K562 (cell line): ENCODE measurements around the gene ALOX5. TPM values are rescaled to one million over a fixed set of nuclear protein-coding genes. Genes with fewer than 3 reads are reported as not detected.
A peak's percentile ranks its signal among the peaks of the same experiment; 100 is the strongest.

Experiments used
- BCL6 ChIP-seq: fragments of 250-450 bp; sonication (Bioruptor Pico); IDR thresholded peaks from 2 replicates; pipeline ENCODE4 v1.4.0; 2020
- C11orf30 ChIP-seq: fragments of 450-650 bp; IDR thresholded peaks from 2 replicates; pipeline ENCODE4 v1.6.1; 2016; ENCODE audit warnings: low read depth, mild to moderate bottlenecking
- FOS ChIP-seq: IDR thresholded peaks from 3 replicates; pipeline ENCODE4 v1.6.1; 2011; ENCODE audit not compliant: insufficient read length; ENCODE audit errors: extremely low read depth
- FOSL1 ChIP-seq: fragments of 200-800 bp; sonication (Bioruptor generic); conservative IDR thresholded peaks from 2 replicates; pipeline ENCODE4 v1.6.1; 2016; ENCODE audit warnings: missing genetic modification characterization, missing compliant biosample characterization
- GTF2A2 ChIP-seq: IDR thresholded peaks from 2 replicates; pipeline ENCODE4 v1.6.1; 2016; ENCODE audit warnings: mild to moderate bottlenecking, missing genetic modification characterization, missing compliant biosample characterization
- JUN ChIP-seq, 2 experiments: sonication (generic) in 1 of 2; formaldehyde crosslinking in 1 of 2; IDR thresholded peaks; 2 replicates each; pipeline versions ENCODE4 v1.6.1 to v1.8.0; 2012 to 2022; ENCODE audit warnings: borderline replicate concordance in 2 of 2, mild to moderate bottlenecking in 2 of 2, improper control_type of control experiment in 1 of 2, low read depth in 1 of 2, low read length in 1 of 2, missing genetic modification reagents in 1 of 2
- MYBL2 ChIP-seq, 2 experiments: fragments of 450-650 bp in 1 of 2; sonication (generic) in 1 of 2; formaldehyde crosslinking in 1 of 2; IDR thresholded peaks; 2 replicates each; pipeline versions ENCODE4 v1.6.1 to v1.8.1; 2017 to 2022; ENCODE audit warnings: borderline replicate concordance in 1 of 2, inconsistent platforms in 1 of 2, low read depth in 1 of 2, mild to moderate bottlenecking in 1 of 2, missing genetic modification reagents in 1 of 2, moderate library complexity in 1 of 2
- NFYB ChIP-seq: IDR thresholded peaks from 2 replicates; pipeline ENCODE4 v1.6.1; 2011; ENCODE audit warnings: mild to moderate bottlenecking, moderate library complexity; ENCODE audit not compliant: insufficient read length; ENCODE audit errors: extremely low read depth
- PHF20 ChIP-seq: fragments of 450-650 bp; IDR thresholded peaks from 2 replicates; pipeline ENCODE4 v1.6.1; 2018; ENCODE audit not compliant: partially characterized antibody
- PHTF2 ChIP-seq: fragments of 250-450 bp; sonication (Bioruptor Pico); IDR thresholded peaks from 2 replicates; pipeline ENCODE4 v1.5.0; 2021; ENCODE audit warnings: mild to moderate bottlenecking
- PTBP1 ChIP-seq: fragments of 200-400 bp; formaldehyde crosslinking; IDR thresholded peaks from 2 replicates; pipeline ENCODE4 v1.6.1; 2017; ENCODE audit warnings: low read depth, low read length
- RFX1 ChIP-seq: fragments of 450-650 bp; IDR thresholded peaks from 2 replicates; pipeline ENCODE4 v1.6.1; 2016; ENCODE audit warnings: mild to moderate bottlenecking, moderate library complexity
- SIX5 ChIP-seq, 2 experiments: IDR thresholded peaks; 2 replicates each; pipeline ENCODE4 v1.6.1; 2011; ENCODE audit warnings: low read length in 2 of 2, borderline replicate concordance in 1 of 2, low read depth in 1 of 2, mild to moderate bottlenecking in 1 of 2, moderate library complexity in 1 of 2; ENCODE audit not compliant: insufficient read depth in 1 of 2
- TAF9B ChIP-seq: fragments of 450-650 bp; IDR thresholded peaks from 2 replicates; pipeline ENCODE4 v1.6.1; 2018; ENCODE audit warnings: mild to moderate bottlenecking; ENCODE audit not compliant: partially characterized antibody
- USF1 ChIP-seq: sonication (generic); formaldehyde crosslinking; IDR thresholded peaks from 2 replicates; pipeline ENCODE4 v1.9.0; 2022; ENCODE audit warnings: mild to moderate bottlenecking, missing genetic modification reagents
- XRCC3 ChIP-seq: fragments of 450-650 bp; IDR thresholded peaks from 2 replicates; pipeline ENCODE4 v1.6.1; 2017; ENCODE audit warnings: mild to moderate bottlenecking, moderate library complexity
- ZBED1 ChIP-seq: IDR thresholded peaks from 2 replicates; pipeline ENCODE4 v1.6.1; 2014
- ZBTB26 ChIP-seq: fragments of 450-650 bp; formaldehyde crosslinking; IDR thresholded peaks from 2 replicates; pipeline ENCODE4 v1.4.0; 2022; ENCODE audit warnings: missing genetic modification characterization
- ZC3H11A ChIP-seq: IDR thresholded peaks from 2 replicates; pipeline ENCODE4 v1.6.1; 2012; ENCODE audit warnings: low read depth, low read length, improper control_type of control experiment
- ZKSCAN8 ChIP-seq: fragments of 200-800 bp; sonication (Bioruptor generic); IDR thresholded peaks from 2 replicates; pipeline ENCODE4 v1.6.1; 2016; ENCODE audit warnings: missing genetic modification characterization, missing compliant biosample characterization
- ZNF354B ChIP-seq: fragments of 250-450 bp; sonication (Bioruptor Pico); IDR thresholded peaks from 2 replicates; pipeline ENCODE4 v1.4.0; 2020
- ZNF444 ChIP-seq: fragments of 250-450 bp; sonication (Bioruptor Pico); IDR thresholded peaks from 2 replicates; pipeline ENCODE4 v1.4.0; 2020; ENCODE audit warnings: mild to moderate bottlenecking, moderate library complexity
- ZNF449 ChIP-seq: fragments of 250-450 bp; sonication (Bioruptor Pico); IDR thresholded peaks from 2 replicates; pipeline ENCODE4 v1.8.0; 2022; ENCODE audit warnings: moderate library complexity, mild to moderate bottlenecking, inconsistent platforms
- ZNF507 ChIP-seq: conservative IDR thresholded peaks from 2 replicates; pipeline ENCODE4 v1.6.1; 2017; ENCODE audit warnings: missing genetic modification characterization, missing compliant biosample characterization
- ZNF655 ChIP-seq: fragments of 250-450 bp; sonication (Bioruptor Pico); IDR thresholded peaks from 2 replicates; pipeline ENCODE4 v1.5.0; 2021
- polyA plus RNA-seq, 8 experiments: library from polyadenylated mRNA; depleted of rRNA in 4 of 8; stranded (reverse) in 5 of 8; unstranded in 3 of 8; fragments of >200 nt; fragmentation: Nextera tagmentation in 2 of 8; fragmentation: Illumina TruSeq in 1 of 8; extraction: Ambion mirVana in 2 of 8; extraction: Trizol in 1 of 8; gene quantifications; 2 replicates each; pipeline versions ENCODE4 v1.2.1 to v1.2.3, GENCODE V29; 2011 to 2014; ENCODE audit warnings: inconsistent platforms in 1 of 8, missing spikeins in 1 of 8
- total RNA-seq, 7 experiments: library from RNA; depleted of rRNA in 6 of 7; stranded (reverse); fragments of >200 nt in 6 of 7; fragmentation: Illumina TruSeq in 2 of 7; extraction: Trizol in 2 of 7; gene quantifications; 2 replicates each; pipeline versions ENCODE4 v1.2.1 to v1.2.3, GENCODE V29; 2011 to 2021; ENCODE audit warnings: low replicate concordance in 1 of 7

ALOX5 gene
- total and polyA plus RNA-seq, 9 of the 15 experiments (the other 6 are each of a cell fraction or from before 2014, with no cell fraction given), result 0.10 to 2.4 (median 1.4) TPM

- TF ChIP-seq ZBED1, result no peak
- TF ChIP-seq PHF20, result no peak
- peak; percentile 95 for TF ChIP-seq FOSL1 (tag)
- TF ChIP-seq BCL6, result peak; percentile 98
- peak; percentile 98 for TF ChIP-seq GTF2A2 (tag)
- TF ChIP-seq JUN (IDR thresholded peaks at IDR 0.05; ENCODE audit: borderline replicate concordance, low read depth, low read length), result no peak
- no peak for TF ChIP-seq JUN (CRISPR knock-in tag; IDR thresholded peaks at IDR 0.05; ENCODE audit: borderline replicate concordance)
- peak; percentile 98 for TF ChIP-seq ZKSCAN8 (CRISPR knock-in tag)
- peak; percentile 54; the same call in 1 of the 2 replicates for TF ChIP-seq RFX1
- TF ChIP-seq ZNF507 (tag), result peak; percentile 69
- peak; percentile 96 for TF ChIP-seq ZNF354B (CRISPR knock-in tag)
- TF ChIP-seq USF1 (CRISPR knock-in tag), result no peak
- no peak for TF ChIP-seq NFYB
- TF ChIP-seq TAF9B, result peak; percentile 56
- peak; percentile 97 for TF ChIP-seq ZBTB26 (CRISPR knock-in tag)
- no peak for TF ChIP-seq PTBP1
- peak; percentile 98 for TF ChIP-seq ZNF449 (CRISPR knock-in tag)
- TF ChIP-seq C11orf30, result no peak
- TF ChIP-seq XRCC3, result no peak
- TF ChIP-seq ZNF444 (CRISPR knock-in tag), result peak; percentile 98
- TF ChIP-seq ZC3H11A, result no peak
- no peak for TF ChIP-seq SIX5 (IDR thresholded peaks at IDR 0.05; ENCODE audit: borderline replicate concordance in 1 of 2, insufficient read depth in 1 of 2, low read depth in 1 of 2, low read length in 2 of 2)
- TF ChIP-seq MYBL2 (IDR thresholded peaks at IDR 0.05; ENCODE audit: low read depth), result no peak
- no peak for TF ChIP-seq MYBL2 (CRISPR knock-in tag; IDR thresholded peaks at IDR 0.05; ENCODE audit: borderline replicate concordance)
- peak; percentile 91 for TF ChIP-seq PHTF2
- no peak for TF ChIP-seq FOS
- TF ChIP-seq ZNF655, result 0 out of 2 replicates have a peak, but pooled peaks have one; percentile 57
These were observed 37.0 kb downstream of the ALOX5 start (continued) for GRCh38 chr10:45410807-45411606.
